ENCODE data around the gene ST8SIA2. TPM values are rescaled to one million over a fixed set of nuclear protein-coding genes. Genes with fewer than 3 reads are reported as not detected.

ST8SIA2 gene
- not detected for total RNA-seq

DNA sequence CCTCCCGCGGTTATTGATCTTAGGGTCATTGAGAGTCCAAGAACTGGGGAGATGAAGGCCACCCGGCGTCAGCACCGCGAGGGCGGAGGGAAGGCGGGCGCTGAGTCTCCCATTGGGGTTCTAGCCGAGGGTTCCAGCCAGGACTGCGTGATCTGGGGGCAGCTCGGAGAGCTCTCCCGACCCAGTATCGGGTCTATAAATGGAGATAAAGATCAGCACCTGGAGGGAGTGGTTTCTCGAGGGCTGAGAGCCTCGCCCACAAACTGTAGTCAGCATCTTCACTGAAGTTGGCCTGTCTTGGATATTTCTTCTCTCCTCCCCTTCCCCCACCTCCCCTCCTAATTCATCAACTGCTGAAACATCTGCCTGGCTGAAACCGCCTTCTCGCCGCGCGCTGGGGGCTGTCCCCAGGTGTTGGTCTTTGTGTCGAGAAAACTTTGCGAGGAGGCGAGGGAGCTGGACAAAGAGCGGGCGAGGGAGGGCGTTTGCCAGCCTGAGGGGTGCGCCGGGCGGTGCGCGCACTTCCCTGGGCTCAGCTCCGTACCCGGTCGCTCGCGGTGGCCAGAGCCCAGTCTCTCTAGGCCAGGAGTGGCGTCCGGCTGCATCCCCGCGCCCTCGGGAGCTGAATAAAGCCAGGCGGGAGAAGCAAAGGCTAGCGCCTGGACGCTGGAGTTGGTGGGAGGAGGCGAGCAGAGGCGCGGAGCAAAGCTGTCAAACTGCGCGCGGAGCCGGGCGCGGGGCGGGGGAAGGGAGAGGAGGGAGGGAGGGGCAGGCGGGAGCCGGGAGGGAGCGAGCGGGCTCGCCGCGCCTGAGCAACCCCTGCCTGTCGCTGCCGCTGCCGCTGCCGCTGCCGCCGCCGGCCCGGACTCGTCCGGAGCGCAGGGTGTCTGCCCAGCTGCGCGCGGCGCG lies at the start of gene ST8SIA2:
TSS of gene ST8SIA2 (plus strand) at position 811 of the 909 bp plus-strand sequence. CDS start 184 bp downstream, outside the sequence.
- Histone ChIP-seq H3K4me1 (peaks cover 24% of the 10 kb centered on the region), H3K9me3 (no peaks in the 10 kb centered on the region), H3K4me3 (peak within 1 kb of the TSS; percentile 45), H3K27ac (no peak within 1 kb of the TSS), H3K36me3 (no peaks in the 10 kb centered on the region), H3K27me3 (peaks cover 94% of the 10 kb centered on the region)
- no peak for DNase-seq (ENCODE audit: low spot score in 2 of 2)
- WGBS = 5% methylated on average over 43 of the region's 78 CpGs
- TF ChIP-seq EP300 (IDR thresholded peaks at IDR 0.05) (no peak), CTCF (IDR thresholded peaks at IDR 0.05) (no peak), POLR2A (IDR thresholded peaks at IDR 0.05) (no peak), POLR2AphosphoS5 (IDR thresholded peaks at IDR 0.05) (no peak)

- TF ChIP-seq POLR2AphosphoS5 (IDR thresholded peaks at IDR 0.05) (no peak), CTCF (IDR thresholded peaks at IDR 0.05) (no peak), EP300 (IDR thresholded peaks at IDR 0.05) (no peak), POLR2A (IDR thresholded peaks at IDR 0.05) (no peak)
- Histone ChIP-seq H3K27ac (no peak overlapping the region), H3K36me3 (no peaks in the 10 kb centered on the region), H3K4me3 (no peak overlapping the region), H3K4me1 (peaks cover 7% of the 10 kb centered on the region), H3K9me3 (no peaks in the 10 kb centered on the region), H3K27me3 (peaks cover 64% of the 10 kb centered on the region)
- WGBS = 40% methylated on average over 13 of the region's 17 CpGs
- no peak for DNase-seq (ENCODE audit: low spot score in 2 of 2)
These were observed 49.6 kb upstream of the ST8SIA2 start for GRCh38 chr15:92343924-92344643.

- Histone ChIP-seq H3K27ac (no peak overlapping the region), H3K27me3 (peaks cover 74% of the 10 kb centered on the region), H3K9me3 (no peaks in the 10 kb centered on the region), H3K4me1 (peaks cover 7% of the 10 kb centered on the region), H3K36me3 (no peaks in the 10 kb centered on the region), H3K4me3 (no peak overlapping the region)
- DNase-seq (ENCODE audit: low spot score in 2 of 2) = no peak
- TF ChIP-seq POLR2A (IDR thresholded peaks at IDR 0.05) (no peak), POLR2AphosphoS5 (IDR thresholded peaks at IDR 0.05) (no peak), CTCF (IDR thresholded peaks at IDR 0.05) (no peak), EP300 (IDR thresholded peaks at IDR 0.05) (no peak)
These were observed 47.6 kb upstream of the ST8SIA2 start for GRCh38 chr15:92346063-92346462.

DNA sequence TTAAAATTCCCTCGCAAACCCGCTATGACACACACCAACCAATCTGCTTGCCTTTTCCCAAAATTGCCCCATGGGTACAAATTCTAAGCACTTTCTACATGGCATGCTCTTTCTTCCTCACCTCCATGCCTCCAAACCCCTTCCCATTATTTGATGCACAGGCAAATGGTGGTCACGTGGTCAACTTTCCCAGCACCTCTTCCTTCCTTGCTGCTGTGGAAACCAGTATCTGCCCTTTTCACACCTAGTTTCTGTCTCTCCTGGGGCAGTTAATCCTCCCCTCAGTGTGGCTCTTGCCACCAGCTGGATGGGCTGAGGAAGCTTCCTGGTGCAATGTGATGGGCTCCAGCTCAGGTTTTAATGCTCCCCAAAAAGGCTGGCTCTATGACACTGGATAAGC lies 38.4 kb upstream of the ST8SIA2 start:
- DNase-seq (ENCODE audit: low spot score in 2 of 2) = no peak
- no peak overlapping the region for H3K4me3 ChIP-seq
- 100% methylated on average over 3 of the region's 3 CpGs for WGBS
- TF ChIP-seq CTCF (IDR thresholded peaks at IDR 0.05) = no peak
- TF ChIP-seq POLR2AphosphoS5 (IDR thresholded peaks at IDR 0.05) = no peak
- no peak for TF ChIP-seq EP300 (IDR thresholded peaks at IDR 0.05)
- no peak for TF ChIP-seq POLR2A (IDR thresholded peaks at IDR 0.05)
- peaks cover under 1% of the 10 kb centered on the region for H3K27me3 ChIP-seq
- H3K27ac ChIP-seq = no peak overlapping the region
- no peaks in the 10 kb centered on the region for H3K9me3 ChIP-seq
- H3K4me1 ChIP-seq = no peaks in the 10 kb centered on the region
- H3K36me3 ChIP-seq = no peaks in the 10 kb centered on the region

All from suprapubic skin (tissue), 4 donors.